Stimulated activated CD8-positive, alpha-beta memory T cell treated with anti-CD3 and anti-CD28 coated beads, Interleukin-2, amount 100 ng/mL, for 1 hour (primary cell): Measurements from ENCODE around the gene GHRH.

Experiments
- DNase-seq, 2 donors: peaks; one replicate each; pipeline ENCODE4 v3.0.0-alpha.2; 2020; ENCODE audit warnings: low read depth in 2 of 2

GHRH gene

GRCh38 chr20:37261714-37262113 lies at the start of gene GHRH:
Gene GHRH (minus strand): TSS chr20:37261814. CDS start chr20:37256889, 4,925 bp downstream.
- DNase-seq: no peak

GRCh38 chr20:37310951-37311350 lies 49.3 kb upstream of the GHRH start:
- DNase-seq: no peak

GRCh38 chr20:37309936-37310590 lies 48.4 kb upstream of the GHRH start:
- DNase-seq: no peak

- DNase-seq: no peak
These were observed 47.7 kb upstream of the GHRH start for GRCh38 chr20:37309290-37309689.

GRCh38 chr20:37308086-37309050 lies 46.8 kb upstream of the GHRH start:
- DNase-seq: no peak

GRCh38 chr20:37305839-37306238 lies 44.2 kb upstream of the GHRH start:
- no peak for DNase-seq

- no peak for DNase-seq
These were observed 43.5 kb upstream of the GHRH start for GRCh38 chr20:37305079-37305478.

- DNase-seq: no peak
These were observed 42.0 kb upstream of the GHRH start for GRCh38 chr20:37303637-37304036.

- DNase-seq: no peak
These were observed 41.4 kb upstream of the GHRH start for GRCh38 chr20:37302981-37303380.

GRCh38 chr20:37301558-37301957 lies 39.9 kb upstream of the GHRH start:
- DNase-seq: no peak

GRCh38 chr20:37301120-37301519 lies 39.5 kb upstream of the GHRH start:
- no peak for DNase-seq

GRCh38 chr20:37299718-37300528 lies 38.3 kb upstream of the GHRH start:
- no peak for DNase-seq

- no peak for DNase-seq
These were observed 36.8 kb upstream of the GHRH start for GRCh38 chr20:37298190-37298939.

GRCh38 chr20:37297066-37297736 lies 35.6 kb upstream of the GHRH start:
- DNase-seq: no peak

GRCh38 chr20:37296371-37296770 lies 34.8 kb upstream of the GHRH start:
- no peak for DNase-seq

GRCh38 chr20:37295595-37295994 lies 34.0 kb upstream of the GHRH start:
- no peak for DNase-seq

- DNase-seq: no peak
These were observed 33.4 kb upstream of the GHRH start for GRCh38 chr20:37295001-37295400.

- DNase-seq: no peak
These were observed 32.8 kb upstream of the GHRH start for GRCh38 chr20:37294262-37294981.

GRCh38 chr20:37293301-37293943 lies 31.8 kb upstream of the GHRH start:
- no peak for DNase-seq

GRCh38 chr20:37291724-37292126 lies 30.1 kb upstream of the GHRH start:
- DNase-seq: no peak
